Stimulated activated CD8-positive, alpha-beta memory T cell treated with anti-CD3 and anti-CD28 coated beads, Interleukin-15, amount 100 ng/mL, for 1 hour (primary cell): ENCODE measurements around the gene GLYATL1B.
"Not testable (repeated sequence)": the region's sequence is repeated elsewhere in the genome, so short reads cannot be mapped to it uniquely, and the experiment has no call there.

Experiments
- DNase-seq: peaks from one replicate; pipeline ENCODE4 v3.0.0-alpha.2; 2020; ENCODE audit warnings: low read depth

GLYATL1B gene

DNA sequence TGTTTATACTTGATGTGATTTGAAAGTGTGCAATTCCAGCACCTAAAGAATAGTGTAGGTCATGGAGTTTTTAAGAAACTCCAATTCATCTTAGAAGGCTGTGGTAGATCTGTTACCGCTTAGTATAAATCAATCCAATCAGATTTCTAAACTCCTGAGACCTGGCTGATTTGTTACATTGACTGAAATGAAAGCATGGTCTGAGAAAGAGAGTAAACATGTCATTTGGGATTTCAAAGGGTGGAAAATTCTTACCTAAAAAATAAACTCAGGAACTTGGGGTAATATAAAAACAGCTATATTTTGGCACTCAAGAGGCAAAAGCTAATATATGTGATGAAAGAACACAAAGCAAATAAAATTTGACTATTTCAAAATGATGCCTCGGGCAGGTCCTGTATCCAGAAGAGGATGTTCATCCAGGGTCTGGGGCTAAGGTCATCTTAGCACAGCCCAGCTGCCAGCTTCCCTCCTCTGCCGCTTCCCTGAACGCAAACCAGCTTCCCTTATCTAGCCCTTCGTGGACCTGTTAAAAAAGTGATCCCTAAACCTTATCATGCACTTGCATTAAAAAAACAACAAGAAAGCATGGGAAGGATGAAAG is 10.0 kb downstream of the GLYATL1B start:
- DNase-seq: not testable (repeated sequence)

DNA sequence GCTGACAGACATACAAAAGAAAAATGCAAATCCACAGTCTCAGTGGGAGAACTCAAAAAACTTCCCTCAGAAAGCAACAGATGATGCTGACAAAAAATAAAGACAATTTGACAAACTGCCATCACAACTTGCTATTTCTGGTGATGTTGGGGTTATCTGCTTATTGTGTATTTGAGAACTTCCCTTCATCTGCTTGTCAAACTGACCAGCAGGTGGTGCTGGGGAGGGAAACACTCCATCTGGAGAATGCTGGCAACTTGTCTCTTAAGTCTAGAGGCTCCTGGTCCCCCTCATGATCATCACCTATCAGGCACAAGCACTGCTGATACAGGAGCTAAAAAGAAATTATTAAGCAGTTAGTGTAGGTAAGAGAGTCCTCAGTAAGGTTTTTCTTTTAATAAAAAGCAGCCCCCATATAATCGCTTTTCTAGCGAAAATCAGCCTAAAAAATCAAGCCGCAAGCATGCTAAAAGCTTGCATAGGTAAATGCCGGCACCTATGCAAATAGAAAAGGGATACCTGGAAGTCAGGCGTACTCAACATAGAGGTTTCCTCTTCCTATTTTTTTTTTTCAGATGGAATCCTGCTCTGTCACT is 11.1 kb downstream of the GLYATL1B start:
- peak; percentile 35 for DNase-seq

DNA sequence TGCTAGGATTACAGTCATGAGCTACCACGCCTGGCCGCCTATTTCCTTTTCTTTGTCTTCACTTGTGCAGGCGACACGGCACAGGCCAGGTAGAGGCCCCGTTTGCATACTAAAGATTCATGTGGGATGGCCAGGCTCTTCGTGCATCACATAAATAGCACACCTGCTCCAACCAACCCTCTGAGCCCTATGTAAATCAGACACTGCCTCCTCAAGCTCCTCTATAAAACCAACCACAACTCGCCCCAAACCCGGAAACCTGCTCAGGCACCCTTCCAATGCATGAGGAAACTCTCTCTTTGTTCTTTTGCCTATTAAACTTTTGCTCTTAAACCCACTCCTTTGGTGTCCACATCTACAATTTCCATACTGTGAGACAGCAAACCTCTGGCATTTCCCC is 11.8 kb downstream of the GLYATL1B start:
- not testable (repeated sequence) for DNase-seq

DNA sequence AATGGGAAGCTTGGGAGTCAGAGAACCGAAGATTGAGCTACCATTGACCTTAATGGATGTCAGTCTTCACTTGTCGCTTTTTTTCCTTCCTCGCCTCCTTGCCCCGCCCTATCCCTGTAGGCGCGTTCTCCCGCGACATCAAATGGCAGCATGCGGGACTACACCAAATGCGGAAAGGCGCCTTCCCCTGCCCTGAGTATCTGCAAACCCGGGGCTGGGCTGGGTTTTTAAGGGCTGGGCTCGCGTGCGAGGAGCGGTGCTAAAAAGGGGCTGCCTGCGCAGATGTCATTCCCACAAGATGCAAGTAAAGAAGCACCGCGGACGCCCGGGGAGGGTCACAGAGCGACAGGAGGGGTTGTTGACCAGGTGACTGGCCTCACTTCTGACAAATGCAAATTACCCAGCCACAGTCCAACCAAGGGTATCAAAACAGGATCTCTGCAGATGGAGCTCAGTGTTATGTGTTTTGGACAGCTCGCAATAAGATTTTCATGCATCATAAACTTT is 16.2 kb downstream of the GLYATL1B start:
- no peak for DNase-seq

DNA sequence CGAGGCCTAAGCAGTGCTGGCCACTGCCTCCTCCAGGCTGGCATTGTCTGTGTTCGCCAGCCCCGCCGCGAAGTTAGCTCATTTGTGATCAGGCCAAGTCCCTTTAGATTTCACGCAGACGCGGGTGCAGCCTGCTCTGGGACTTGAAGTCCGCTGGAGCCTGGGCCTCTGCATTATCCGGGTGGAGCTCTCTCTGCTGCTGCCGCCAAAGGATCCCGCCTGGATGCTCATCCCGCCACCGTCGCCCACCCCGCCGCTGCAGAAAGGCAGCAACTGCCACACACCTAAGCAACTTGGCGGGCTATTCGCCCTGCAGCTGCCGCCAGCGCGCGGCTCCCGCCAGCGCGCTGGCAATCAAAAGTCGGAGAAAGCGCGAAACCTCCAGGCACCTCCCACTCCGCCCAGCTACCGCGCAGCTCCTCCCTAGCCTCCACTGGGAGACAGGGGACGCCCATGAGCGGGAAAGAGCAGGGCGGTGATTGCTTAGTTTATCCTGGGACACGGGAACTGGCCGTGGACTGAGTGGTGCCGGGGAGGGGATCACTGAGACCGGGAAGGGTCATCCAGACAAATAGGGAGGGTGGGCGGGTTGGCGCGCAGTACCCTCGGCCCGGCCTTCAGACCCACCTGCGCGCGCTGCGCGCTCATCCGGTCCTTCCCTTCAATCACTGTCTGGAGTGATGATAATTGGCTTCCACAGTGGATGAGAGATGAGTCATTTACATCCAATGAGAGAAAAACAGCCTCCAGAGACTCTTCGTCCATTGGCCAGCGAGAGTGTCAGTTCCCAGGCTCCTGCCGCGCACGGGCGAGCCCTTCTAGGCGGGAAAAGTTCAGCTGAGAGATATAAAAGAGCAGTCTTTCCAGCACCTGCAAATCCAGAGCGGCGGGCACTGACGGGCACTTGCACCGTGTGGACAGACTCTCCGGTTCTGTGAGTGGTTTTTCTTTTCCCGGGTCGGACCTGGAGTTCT is 20.5 kb downstream of the GLYATL1B start, which contains the start of gene FAM111B:
Gene FAM111B (plus strand): TSS at position 875 of the 974 bp plus-strand sequence. CDS start 2,389 bp downstream, outside the sequence.
- DNase-seq: no peak

DNA sequence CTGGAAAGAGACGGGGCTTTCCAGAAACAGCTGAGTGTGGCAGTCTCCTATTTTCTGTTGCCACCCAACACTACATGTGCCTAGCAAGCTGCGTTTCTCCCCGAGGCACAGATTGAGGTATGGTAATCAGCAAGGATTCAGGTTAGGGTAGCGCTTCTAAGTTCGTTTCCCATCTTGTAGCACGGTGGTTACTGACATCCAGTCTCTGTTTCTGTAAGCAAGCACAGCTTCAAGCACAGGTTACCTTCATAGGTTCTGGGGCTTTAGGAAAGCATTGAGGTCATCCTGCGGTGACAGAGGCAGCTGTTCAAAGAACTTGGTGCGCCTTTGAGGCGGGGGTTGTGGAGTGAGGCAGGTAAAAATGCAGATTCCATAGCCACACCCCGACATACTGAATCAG is 21.6 kb downstream of the GLYATL1B start:
- DNase-seq: not testable (repeated sequence)

DNA sequence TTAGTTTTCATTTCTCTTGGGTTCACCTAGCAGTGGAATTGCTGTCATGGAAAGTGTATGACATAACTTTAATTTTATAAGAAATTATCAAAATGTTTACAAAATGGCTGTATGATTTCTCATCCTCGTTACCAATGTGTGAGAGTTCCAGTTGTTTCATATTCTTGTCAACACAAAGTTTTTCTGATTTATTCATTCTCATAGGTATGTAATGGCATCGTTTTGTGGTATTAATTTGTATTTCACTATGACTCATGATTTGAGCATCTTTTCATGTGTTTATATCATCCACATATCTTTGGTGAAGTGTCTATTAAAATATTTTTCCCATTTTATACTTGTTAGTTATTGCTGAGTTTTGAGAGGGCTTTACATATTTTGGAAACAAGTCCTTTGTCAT is 26.4 kb downstream of the GLYATL1B start:
- no peak for DNase-seq

DNA sequence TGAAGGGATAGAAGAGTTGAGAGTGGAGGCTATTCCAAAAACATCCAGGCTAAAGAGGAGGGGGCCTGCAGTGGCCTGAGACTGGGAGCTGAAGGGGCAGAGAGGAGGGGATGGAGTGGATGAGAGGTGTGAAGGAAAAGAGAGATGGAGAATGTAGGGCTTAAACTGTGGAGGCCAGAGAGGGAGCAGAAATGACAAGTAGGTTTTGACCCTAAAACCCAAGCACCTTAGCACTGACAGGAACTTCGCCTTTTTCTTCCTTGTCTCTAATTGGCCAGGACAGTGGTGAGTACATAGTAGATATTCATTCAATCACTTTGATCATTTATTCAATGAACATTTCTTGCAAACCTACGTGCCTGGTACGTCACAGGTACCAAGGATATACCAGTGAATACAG is 28.2 kb downstream of the GLYATL1B start:
- no peak for DNase-seq

DNA sequence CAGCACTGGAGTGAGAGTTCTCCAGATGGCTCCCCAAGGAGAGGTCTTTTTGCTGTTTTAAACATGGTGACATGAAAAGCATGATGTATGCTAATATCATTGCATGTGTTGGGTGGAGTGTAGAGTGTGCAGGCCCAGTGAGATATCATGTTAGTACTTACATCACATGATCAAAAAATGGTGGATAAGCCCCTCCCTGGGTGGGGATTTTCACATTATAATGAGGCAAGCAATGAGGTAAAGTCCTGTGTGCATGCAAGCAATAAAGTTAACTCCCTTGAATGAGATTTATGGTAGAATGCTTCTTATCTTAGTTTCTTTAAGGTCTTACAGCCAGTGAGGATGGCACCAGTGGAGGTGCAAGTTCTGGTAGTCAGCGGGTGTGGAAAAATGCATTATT is 29.4 kb downstream of the GLYATL1B start:
- DNase-seq: no peak

DNA sequence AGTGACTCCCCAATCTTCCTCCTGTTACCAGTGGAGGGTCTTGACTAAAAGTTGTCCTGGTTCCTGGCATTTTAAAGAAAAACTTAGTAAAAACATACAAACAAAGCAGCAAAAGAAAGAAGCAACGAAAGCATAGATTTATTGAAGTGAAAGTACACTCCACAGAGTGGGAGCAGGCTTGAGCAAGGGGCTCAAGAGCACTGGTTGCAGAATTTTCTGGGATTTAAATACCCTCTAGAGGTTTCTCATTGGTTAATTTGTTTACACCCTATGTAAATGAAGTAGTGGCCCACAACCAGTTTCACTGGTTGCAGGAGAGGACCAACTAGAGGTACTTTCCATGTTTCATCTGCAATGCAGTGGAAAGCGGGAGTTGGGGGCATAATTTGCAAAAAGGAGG is 31.7 kb downstream of the GLYATL1B start:
- DNase-seq: no peak

DNA sequence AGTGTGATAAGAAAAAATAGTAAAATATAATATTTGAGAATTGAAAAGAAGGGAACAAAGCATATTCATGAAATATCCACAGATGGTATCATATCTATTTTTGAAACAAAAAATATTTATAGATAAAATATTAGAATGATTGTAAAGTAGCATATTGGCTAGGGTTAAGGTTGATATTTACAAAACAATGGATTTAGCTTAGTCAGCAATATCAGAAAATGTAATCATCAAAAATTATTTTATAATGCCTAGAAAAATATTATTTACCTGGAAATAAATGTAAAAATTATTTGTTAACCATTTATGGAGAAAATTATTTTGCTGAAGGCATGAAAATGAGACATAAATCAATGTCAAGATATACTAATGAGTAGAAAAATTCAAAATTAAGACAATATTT is 33.7 kb downstream of the GLYATL1B start:
- no peak for DNase-seq

DNA sequence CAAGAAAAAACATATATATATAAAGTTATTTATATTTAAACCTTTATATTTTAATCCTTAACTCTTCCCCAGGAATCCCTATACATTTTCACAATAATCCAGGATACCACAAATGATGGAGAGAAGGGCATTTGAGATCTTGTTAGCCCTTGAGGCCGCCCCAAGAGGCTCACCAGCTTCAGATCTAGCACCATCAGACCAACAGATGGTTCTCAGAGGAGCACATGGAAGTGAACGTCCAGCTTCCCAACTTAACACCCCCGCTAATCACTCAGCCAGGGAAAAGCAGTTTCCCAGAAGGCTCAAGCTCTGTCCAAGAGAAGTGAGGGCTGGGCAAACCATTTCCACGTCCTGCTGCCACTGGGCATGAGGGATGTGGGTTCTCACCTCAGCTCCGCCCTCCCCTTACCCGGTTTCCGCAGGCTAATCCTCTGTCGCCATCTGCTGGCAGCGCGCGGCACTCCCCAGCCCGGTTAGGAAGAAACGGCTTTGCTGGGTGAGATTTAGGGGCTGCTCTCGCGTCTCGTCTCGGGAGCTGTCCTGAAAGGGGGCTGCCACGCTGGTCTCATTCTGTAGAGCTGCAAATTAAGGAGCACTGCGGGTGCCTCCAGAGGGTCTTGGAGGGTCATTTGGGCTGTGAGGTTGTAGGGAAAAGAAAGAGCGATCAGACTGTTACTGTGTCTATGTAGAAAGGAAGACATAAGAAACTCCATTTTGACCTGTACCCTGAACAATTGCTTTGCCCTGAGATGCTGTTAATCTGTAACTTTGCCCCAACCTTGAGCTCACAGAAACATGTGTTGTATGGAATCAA is 49.7 kb downstream of the GLYATL1B start:
- DNase-seq: peak; percentile 88

DNA sequence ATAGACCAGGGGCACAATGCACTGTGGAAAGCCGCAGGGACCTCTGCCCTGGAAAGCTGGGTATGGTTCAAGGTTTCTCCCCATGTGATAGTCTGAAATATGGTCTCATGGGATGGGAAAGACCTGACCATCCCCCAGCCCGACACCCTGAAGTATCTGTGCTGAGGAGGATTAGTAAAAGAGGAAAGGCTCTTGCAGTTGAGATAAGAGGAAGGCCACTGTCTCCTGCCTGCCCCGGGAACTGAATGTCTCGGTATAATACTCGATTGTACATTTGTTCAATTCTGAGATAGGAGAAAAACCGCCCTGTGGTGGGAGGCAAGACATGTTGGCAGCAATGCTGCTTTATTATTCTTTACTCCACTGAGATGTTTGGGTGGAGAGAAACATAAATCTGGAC is 50.4 kb downstream of the GLYATL1B start:
- not testable (repeated sequence) for DNase-seq

DNA sequence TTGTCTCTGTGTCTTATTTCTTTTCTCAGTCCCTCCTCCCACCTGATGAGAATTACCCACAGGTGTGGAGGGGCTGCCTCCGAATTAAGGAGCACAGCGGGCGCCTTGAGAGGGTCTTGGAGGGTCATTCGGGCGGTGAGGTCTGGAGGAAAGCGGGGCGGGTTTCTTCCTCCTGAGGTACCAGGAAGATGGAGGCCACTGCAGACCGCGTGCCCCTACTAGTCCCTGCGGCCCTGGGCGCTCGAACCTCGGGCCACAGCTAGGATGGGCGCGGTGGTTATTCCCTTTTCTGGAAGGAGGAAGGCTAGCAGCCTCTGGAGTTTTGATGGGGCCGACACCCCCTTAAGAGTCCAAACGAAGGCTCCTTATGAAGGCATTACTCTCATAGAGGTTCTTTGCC is 51.1 kb downstream of the GLYATL1B start:
- no peak for DNase-seq

DNA sequence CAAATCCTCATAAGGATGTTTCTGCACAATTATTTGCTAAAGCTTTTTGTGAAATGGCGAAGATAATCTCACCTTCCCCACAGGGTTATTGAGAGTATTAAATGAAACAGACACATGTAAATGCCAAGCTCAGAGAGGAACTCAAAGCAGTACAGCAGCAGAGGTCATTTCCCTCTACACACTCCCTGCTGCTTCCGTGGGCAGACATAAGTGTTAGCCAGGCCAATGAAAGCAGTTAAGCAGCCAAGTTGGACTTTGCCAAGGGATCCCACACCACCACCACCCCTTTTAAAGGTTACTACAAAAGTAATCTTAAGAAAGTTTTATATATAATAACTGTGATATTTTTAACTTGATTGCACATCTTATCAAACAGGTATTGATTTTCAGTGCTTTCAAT is 52.5 kb downstream of the GLYATL1B start:
- DNase-seq: no peak

DNA sequence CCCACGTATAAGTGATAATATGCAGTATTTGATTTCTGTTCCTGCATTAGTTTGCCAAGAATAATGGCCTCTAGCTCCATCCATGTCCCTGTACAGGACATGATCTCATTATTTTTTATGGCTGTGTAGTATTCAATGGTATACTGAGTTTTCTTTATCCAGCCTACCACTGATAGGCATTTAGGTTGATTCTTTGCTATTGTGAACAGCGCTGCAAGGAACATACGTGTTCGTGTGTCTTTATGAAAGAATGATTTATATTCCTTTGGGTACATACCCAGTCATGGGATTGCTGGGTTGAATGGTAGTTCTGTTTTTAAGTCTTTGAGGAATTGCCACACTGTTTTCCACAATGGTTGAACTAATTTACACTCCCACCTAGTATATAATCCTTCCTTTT is 55.1 kb downstream of the GLYATL1B start:
- no peak for DNase-seq

DNA sequence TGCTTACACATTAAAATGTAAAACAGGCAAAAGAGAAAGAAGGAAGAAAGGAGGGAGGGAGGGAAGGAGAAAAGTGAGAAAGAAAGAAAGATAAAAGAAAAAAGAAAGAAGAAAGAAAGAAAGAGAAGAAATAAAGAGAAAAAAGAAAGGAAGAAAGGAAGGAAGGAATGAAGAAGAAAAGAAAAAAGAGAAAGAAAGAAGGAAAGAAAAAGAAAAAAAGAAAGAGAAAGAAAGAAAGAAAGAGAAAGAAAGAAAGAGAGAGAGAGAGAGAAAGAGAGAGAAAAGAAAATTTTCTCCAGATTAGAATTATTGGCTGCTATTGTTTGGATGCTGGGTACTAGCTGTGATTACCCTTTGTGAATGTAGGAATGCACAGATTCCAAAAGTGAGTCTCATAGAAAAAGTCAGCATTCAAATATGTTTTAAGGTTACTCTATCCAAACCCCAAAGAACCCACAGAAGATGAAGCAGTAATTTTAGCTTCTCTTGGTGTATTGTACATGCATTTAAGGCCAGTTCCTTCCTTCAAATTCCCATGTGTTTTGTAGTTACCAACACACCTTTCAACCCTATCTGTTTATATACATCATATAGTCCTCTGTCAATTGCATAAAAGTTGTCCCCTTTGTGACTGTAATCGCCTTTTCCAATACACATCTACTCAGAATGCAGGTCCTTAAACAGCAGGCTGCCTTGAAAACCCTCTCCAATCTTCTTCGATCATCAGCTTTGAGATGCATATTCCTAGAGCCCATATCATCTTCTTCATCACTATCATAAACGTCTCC is 55.8 kb downstream of the GLYATL1B start:
- no peak for DNase-seq

DNA sequence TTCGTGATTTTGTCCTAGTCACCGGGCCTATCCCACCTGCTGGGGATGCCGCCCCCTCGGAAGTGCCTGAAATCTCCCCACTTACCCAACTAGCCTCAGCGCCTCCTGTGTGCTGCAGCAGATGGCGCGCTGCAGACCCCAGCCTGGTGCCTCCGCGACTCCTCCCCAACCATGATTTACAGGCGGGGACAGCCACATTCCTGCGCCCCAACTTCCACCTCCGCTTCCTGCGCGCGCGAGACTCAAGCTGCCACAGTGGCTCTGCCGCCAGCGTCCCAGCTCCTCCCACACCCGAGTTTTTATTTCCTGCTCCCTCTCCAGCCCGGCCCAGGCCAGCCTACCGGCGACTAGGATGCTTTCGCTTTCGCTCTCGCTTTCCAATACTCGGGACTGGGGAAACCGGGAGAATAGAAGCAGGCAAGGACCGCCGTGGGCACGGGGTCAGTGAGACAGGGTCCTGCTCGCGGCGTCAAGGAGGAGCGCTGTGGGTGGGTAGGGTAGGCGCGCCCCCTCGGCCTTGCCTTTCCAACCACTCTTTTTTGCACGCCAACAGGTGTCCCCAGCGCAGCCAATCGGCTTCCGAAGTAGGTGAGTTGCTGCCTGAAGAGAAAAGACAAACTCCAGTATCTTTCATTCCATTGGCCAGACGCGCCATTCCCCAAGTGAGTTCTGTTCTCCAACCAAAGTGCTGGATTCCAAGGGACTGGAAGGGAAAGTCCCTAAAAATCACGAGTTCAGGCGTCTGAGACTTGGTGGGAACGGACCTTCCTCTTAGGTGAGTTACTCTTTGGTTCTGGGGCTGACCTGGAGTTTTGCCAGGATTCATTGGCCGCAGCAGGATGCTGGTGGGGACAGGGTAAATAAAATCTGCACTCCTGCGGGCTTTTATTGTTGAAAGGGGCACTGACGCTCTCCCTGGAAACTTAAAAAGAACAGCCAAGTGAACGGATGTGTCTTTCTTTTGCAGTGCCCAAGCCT is 56.7 kb downstream of the GLYATL1B start, which contains the start of gene FAM111A:
Gene FAM111A (plus strand): TSS at position 327 of the 978 bp plus-strand sequence. CDS start 6,017 bp downstream, outside the sequence.
- DNase-seq: peak; percentile 64

DNA sequence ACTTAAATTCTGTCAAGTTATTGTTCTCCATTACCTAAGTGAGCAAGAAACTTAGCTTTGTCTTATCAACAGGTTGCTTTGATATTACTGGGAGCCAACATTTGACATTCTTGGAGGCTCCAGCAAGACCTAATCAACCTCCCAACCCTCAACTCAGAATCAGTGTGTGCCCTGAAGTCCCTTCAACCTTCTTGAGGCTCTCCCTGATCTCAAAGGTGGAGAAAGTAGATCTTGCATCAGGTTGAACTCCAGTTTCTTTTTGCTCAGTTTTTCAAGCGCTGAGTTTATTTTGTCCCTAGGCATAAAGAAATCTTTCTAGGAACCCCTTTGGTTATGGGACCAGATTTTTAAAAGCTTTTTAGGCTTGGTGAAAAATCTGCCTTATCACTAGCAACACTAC is 58.0 kb downstream of the GLYATL1B start:
- DNase-seq: no peak
